Hepatocyte (in vitro differentiated cells): ENCODE measurements around the gene ZNF254.

Experiments used
- CTCF ChIP-seq: fragments of 200-600 bp; sonication (generic); IDR thresholded peaks from 2 replicates; pipeline ENCODE4 v1.5.1; 2016; ENCODE audit warnings: antibody characterized with exemption, mild to moderate bottlenecking; ENCODE audit not compliant: poor library complexity
- EZH2 ChIP-seq: fragments of 200-600 bp; sonication (generic); IDR thresholded peaks from 2 replicates; pipeline ENCODE4 v1.6.1; 2016; ENCODE audit warnings: antibody characterized with exemption, mild to moderate bottlenecking, borderline replicate concordance

- TF ChIP-seq CTCF, result peak; percentile 40
- TF ChIP-seq EZH2, result no peak
Measured at GRCh38 chr19:24159707-24160106, 72.7 kb downstream of the ZNF254 start.
